GM23248 (cell line): ENCODE measurements around the gene RHOB. TPM values are rescaled to one million over a fixed set of nuclear protein-coding genes. Genes with fewer than 3 reads are reported as not detected.

Source experiments
- DNase-seq: peaks from one replicate; pipeline ENCODE4 v3.0.0-alpha.2; 2015
- H2AFZ ChIP-seq: fragments of 200-600 bp; sonication (generic); 2 replicates; pipeline ENCODE4 v1.6.1; 2016; ENCODE audit warnings: antibody characterized with exemption
- H3F3A ChIP-seq: fragments of 200-600 bp; sonication (generic); 2 replicates; pipeline ENCODE4 v1.6.1; 2016; ENCODE audit warnings: mild to moderate bottlenecking, antibody characterized with exemption, mixed run types; ENCODE audit not compliant: insufficient read depth
- H3K27ac ChIP-seq: fragments of 200-600 bp; sonication (generic); 2 replicates; pipeline ENCODE4 v1.5.1; 2016; ENCODE audit warnings: mild to moderate bottlenecking
- H3K27me3 ChIP-seq: fragments of 200-600 bp; sonication (generic); replicated peaks from 2 replicates; pipeline ENCODE4 v1.6.1; 2016; ENCODE audit warnings: mild to moderate bottlenecking; ENCODE audit not compliant: insufficient read depth
- H3K36me3 ChIP-seq: fragments of 200-600 bp; sonication (generic); 2 replicates; pipeline ENCODE4 v1.6.1; 2016; ENCODE audit warnings: low read depth, mild to moderate bottlenecking
- H3K4me1 ChIP-seq: fragments of 200-600 bp; sonication (generic); 2 replicates; pipeline ENCODE4 v1.6.1; 2016; ENCODE audit warnings: mild to moderate bottlenecking; ENCODE audit not compliant: insufficient read depth
- H3K4me2 ChIP-seq: fragments of 200-600 bp; sonication (generic); one replicate; pipeline ENCODE4 v1.6.1; 2016; ENCODE audit warnings: mild to moderate bottlenecking; ENCODE audit not compliant: unreplicated experiment
- H3K4me3 ChIP-seq: fragments of 200-600 bp; sonication (generic); 2 replicates; pipeline ENCODE4 v1.5.1; 2016; ENCODE audit warnings: mild to moderate bottlenecking
- H3K79me2 ChIP-seq: fragments of 200-600 bp; sonication (generic); 2 replicates; pipeline ENCODE4 v1.6.1; 2016; ENCODE audit warnings: mild to moderate bottlenecking; ENCODE audit not compliant: insufficient read depth
- H3K9ac ChIP-seq: fragments of 200-600 bp; sonication (generic); 2 replicates; pipeline ENCODE4 v1.6.1; 2016; ENCODE audit warnings: mild to moderate bottlenecking
- H3K9me2 ChIP-seq: fragments of 200-600 bp; sonication (generic); 2 replicates; pipeline ENCODE4 v1.6.1; 2016; ENCODE audit warnings: mixed run types, mild to moderate bottlenecking, moderate library complexity; ENCODE audit not compliant: insufficient read depth
- H3K9me3 ChIP-seq: fragments of 200-600 bp; sonication (generic); one replicate; pipeline ENCODE4 v1.6.1; 2017; ENCODE audit warnings: low read depth
- H4K20me1 ChIP-seq: fragments of 200-600 bp; sonication (generic); 2 replicates; pipeline ENCODE4 v1.6.0; 2016; ENCODE audit not compliant: insufficient read depth
- EZH2 ChIP-seq: fragments of 200-600 bp; sonication (generic); IDR thresholded peaks from 2 replicates; pipeline ENCODE4 v1.6.1; 2018; ENCODE audit warnings: antibody characterized with exemption, mild to moderate bottlenecking; ENCODE audit not compliant: insufficient read depth, poor library complexity, severe bottlenecking
- EZH2phosphoT487 ChIP-seq: fragments of 200-600 bp; sonication (generic); IDR thresholded peaks from 2 replicates; pipeline ENCODE4 v1.6.1; 2018; ENCODE audit warnings: antibody characterized with exemption, moderate library complexity, mild to moderate bottlenecking, low read depth; ENCODE audit not compliant: insufficient read depth
- WGBS, 2 experiments: methylation state at CpG; one replicate each; pipeline ENCODE4 v1.1.6; 2015 to 2017; ENCODE audit warnings: low lambda C conversion rate in 2 of 2, low coverage in 1 of 2; ENCODE audit errors: missing lambda C conversion rate in 2 of 2; 5-methylcytosine and 5-hydroxymethylcytosine counted together
- in situ Hi-C: fragments of 300-500 bp; cut with MboI; formaldehyde crosslinking; loops from 2 replicates; pipeline ENCODE4 v1.15.0; 2020
- polyA plus RNA-seq: library from polyadenylated mRNA; unstranded; fragments of >200 nt; fragmentation: Nextera tagmentation; extraction: Ambion mirVana; gene quantifications from 2 replicates; pipeline ENCODE4 v1.2.1, GENCODE V29; 2016
- total RNA-seq: library from RNA; depleted of rRNA; stranded (reverse); fragments of >200 nt; shearing (Covaris generic); gene quantifications from 2 replicates; pipeline ENCODE4 v1.2.3, GENCODE V29; 2014

The RHOB gene
- total and polyA plus RNA-seq, 2 experiments from 2014 or later = 45.6 to 303 TPM

DNA sequence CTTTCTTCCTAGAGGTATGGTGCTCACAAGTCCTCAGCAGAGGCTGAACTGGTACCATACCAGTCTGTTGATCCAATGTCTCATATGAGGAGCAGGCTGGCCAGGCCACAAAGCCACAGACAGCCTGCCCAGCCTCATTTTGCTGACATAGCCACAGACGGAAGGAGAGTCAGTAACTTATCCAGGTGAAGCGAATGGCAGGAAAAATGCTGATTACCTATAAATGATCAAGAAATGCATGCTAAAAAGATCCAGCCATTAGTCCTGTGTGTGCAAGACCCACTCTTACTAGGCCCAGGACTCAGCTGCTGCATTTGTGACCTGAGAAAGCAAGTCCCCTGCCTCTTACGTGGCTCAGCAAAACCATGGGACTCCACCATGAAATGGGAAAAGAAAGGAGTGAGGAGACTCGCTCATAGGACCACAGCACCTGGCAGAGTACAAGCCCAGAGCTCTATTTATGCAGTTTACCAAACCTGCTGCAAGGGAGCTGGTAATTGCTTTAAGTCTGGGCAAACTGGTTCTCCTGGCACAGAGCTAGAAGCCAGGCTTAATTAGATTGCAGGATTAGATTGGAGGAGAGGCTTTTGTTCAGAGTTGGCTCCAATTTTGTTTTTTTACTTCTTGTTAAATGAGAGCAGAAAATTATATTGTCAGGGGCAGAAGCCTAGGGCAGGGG is 19.0 kb downstream of the RHOB start:
- 0 out of 2 replicates have a peak, but pooled peaks cover 3% of the 10 kb centered on the region for H3F3A ChIP-seq
- no peaks in the 10 kb centered on the region for H3K4me1 ChIP-seq
- no peaks in the 10 kb centered on the region for H3K9me3 ChIP-seq
- H3K79me2 ChIP-seq = no peaks in the 10 kb centered on the region
- no peaks in the 10 kb centered on the region for H3K36me3 ChIP-seq
- H3K9ac ChIP-seq = no peak overlapping the region
- no peaks in the 10 kb centered on the region for H3K27me3 ChIP-seq
- H2AFZ ChIP-seq = no peak overlapping the region
- H4K20me1 ChIP-seq = no peaks in the 10 kb centered on the region
- no peak for DNase-seq
- no peak overlapping the region for H3K4me3 ChIP-seq
- 82 to 87% methylated on average over 4 of the region's 4 CpGs for WGBS, 2 experiments
- no peak for TF ChIP-seq EZH2phosphoT487
- no peak for TF ChIP-seq EZH2
- no peaks in the 10 kb centered on the region for H3K9me2 ChIP-seq
- H3K4me2 ChIP-seq = no peak overlapping the region
- in situ Hi-C loops = no loop called here
- H3K27ac ChIP-seq = no peak overlapping the region

DNA sequence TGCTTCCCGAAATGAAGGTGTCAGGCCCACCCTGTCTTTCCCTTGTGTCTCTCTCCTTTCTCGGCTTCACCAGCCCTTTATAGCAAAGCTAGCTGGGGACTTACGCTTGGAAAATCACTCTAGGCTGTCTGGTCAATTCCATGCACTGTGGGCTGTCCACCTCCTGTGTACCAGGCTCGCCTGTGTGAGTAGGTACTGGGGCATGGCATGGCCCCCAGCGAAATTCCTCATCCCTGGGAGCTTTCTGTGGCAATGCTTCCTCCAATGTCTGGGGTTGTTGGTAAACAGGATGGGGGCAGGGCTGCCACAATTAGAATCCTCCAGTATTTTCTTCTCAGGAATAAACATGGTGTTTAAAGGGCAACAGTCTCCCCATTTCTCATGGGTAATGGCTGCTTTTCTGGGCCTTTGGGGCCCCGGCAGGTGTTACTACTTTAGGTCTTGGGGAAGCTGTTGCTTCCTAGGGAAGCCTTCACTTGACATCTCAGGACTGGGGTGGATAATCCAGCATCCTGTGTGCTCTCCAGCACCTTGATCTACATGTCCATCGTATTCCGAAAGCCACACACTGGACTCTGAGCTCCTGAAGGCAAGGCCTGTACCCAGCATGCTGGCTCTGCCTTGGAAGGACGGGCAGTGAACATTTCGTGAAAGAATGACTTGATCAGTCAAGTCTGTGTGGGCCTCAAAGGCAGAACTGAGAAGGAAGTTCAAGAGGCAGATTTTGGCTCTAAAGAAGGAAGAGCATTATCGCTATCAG is 21.1 kb downstream of the RHOB start:
- DNase-seq = no peak
- Histone ChIP-seq H3K4me1 (no peaks in the 10 kb centered on the region; the same call in 1 of the 2 replicates), H2AFZ (no peak overlapping the region), H3K9me3 (no peaks in the 10 kb centered on the region), H3K36me3 (no peaks in the 10 kb centered on the region), H3K4me2 (no peak overlapping the region), H3K79me2 (no peaks in the 10 kb centered on the region), H4K20me1 (no peaks in the 10 kb centered on the region), H3K4me3 (no peak overlapping the region), H3K9me2 (no peaks in the 10 kb centered on the region), H3K27me3 (no peaks in the 10 kb centered on the region), H3K9ac (no peak overlapping the region), H3K27ac (no peak overlapping the region), H3F3A (0 out of 2 replicates have a peak, but pooled peaks cover 3% of the 10 kb centered on the region)
- TF ChIP-seq EZH2 (no peak), EZH2phosphoT487 (no peak)
- in situ Hi-C loops = no loop called here
- 82 to 85% methylated on average over 11 of the region's 11 CpGs for WGBS, 2 experiments

DNA sequence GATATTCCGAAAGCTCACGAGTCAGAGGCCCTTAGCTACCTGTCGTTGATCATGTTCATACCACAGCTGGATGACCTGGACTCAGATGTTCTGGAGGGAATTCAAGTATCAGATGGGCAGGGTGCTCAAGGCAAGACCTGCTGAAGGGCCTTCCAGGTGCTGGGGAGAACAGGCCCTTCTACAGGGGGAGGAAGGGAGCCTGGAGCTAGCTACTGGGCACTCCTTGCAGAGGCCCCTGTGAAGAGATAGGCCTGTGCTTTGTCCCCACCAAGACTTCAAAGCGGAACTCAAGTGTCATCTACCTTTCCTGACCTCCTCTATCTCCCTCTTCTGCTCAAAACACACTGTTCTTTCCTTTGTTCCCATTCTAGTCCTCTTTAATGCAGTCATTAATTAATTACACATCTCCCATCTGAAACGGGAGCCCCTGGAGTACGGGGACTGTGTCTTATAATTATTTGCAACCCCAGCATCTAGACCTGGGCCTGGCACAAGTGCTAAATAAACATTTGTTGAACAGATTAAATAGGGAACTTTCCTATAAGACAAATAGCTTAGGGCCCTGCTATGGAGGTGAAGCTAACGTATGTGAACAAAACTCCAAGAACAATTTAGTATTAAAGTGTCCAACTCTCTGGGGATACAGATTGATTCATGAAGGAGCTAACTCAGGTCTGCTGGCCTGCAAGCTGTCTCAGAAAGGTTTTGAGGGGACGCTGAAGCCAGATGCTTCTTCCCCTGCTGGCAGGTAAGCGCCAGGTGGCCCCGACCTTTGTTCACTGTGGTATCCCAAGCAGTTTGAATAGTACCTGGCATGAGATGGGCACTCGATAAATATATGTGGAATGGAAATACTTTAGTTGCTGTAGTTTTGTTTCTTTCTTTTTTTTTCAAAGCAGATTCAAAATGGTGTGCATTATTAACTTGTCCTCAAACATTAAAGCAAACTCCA is 22.0 kb downstream of the RHOB start:
- Histone ChIP-seq H3K4me3 (no peak overlapping the region), H3K9me3 (no peaks in the 10 kb centered on the region), H3K4me1 (no peaks in the 10 kb centered on the region; the same call in 1 of the 2 replicates), H3K36me3 (no peaks in the 10 kb centered on the region), H3K79me2 (no peaks in the 10 kb centered on the region), H3K27ac (no peak overlapping the region), H2AFZ (no peak overlapping the region), H3K27me3 (no peaks in the 10 kb centered on the region), H3K9ac (no peak overlapping the region), H3K9me2 (no peaks in the 10 kb centered on the region), H3F3A (0 out of 2 replicates have a peak, but pooled peaks cover 3% of the 10 kb centered on the region), H4K20me1 (no peaks in the 10 kb centered on the region), H3K4me2 (no peak overlapping the region)
- DNase-seq = no peak
- TF ChIP-seq EZH2phosphoT487 (no peak), EZH2 (no peak)
- WGBS, 2 experiments = 87 to 88% methylated on average over 11 of the region's 11 CpGs
- in situ Hi-C loops = no loop called here

DNA sequence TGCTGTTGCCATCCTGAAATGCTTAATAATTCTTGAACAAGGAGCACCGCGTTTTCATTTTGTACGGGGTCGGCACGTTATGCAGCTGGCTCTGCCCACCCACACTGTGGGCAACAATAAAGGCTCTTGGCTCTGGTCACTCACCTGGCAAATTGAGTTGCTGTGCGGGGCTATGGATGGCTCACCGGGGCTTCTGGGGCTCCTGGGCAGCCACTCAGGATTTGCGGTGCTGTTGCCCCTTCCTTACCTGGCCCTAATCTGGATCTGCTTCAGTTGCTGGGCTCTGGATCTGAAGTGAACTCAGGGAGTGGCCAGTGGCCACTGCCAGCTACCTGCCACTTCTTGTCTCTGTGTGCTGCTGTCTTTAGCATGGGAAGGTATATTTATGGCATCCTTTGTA is 22.7 kb downstream of the RHOB start:
- no peak overlapping the region for H3K4me3 ChIP-seq
- no peak overlapping the region for H3K9ac ChIP-seq
- H3K4me1 ChIP-seq = no peaks in the 10 kb centered on the region; the same call in 1 of the 2 replicates
- no peaks in the 10 kb centered on the region for H3K36me3 ChIP-seq
- no peak overlapping the region for H2AFZ ChIP-seq
- no peak for TF ChIP-seq EZH2phosphoT487
- no peak for TF ChIP-seq EZH2
- no peaks in the 10 kb centered on the region for H3K9me2 ChIP-seq
- H3K27me3 ChIP-seq = no peaks in the 10 kb centered on the region
- no peaks in the 10 kb centered on the region for H3K79me2 ChIP-seq
- H4K20me1 ChIP-seq = no peaks in the 10 kb centered on the region
- no peak overlapping the region for H3K4me2 ChIP-seq
- no peak for DNase-seq
- H3F3A ChIP-seq = 0 out of 2 replicates have a peak, but pooled peaks cover 3% of the 10 kb centered on the region
- WGBS, 2 experiments = 90 to 91% methylated on average over 8 of the region's 8 CpGs
- H3K27ac ChIP-seq = no peak overlapping the region
- in situ Hi-C loops = no loop called here
- H3K9me3 ChIP-seq = no peaks in the 10 kb centered on the region
